GM18508 (cell line): ENCODE data around the gene NEUROD2.

Source experiments
- ATAC-seq: cut with Tn5 transposase; IDR thresholded peaks from one replicate; pipeline ENCODE4 v1.9.1; 2021; ENCODE audit warnings: moderate number of reproducible peaks; ENCODE audit not compliant: insufficient read depth, unreplicated experiment

NEUROD2 gene

GRCh38 chr17:39607851-39608130 is at the start of gene NEUROD2:
Gene NEUROD2 (minus strand): TSS chr17:39607920. CDS start chr17:39606599, 1,321 bp downstream.
- no peak for ATAC-seq

GRCh38 chr17:39655105-39655504 is 47.4 kb upstream of the NEUROD2 start:
- ATAC-seq: no peak

GRCh38 chr17:39653662-39654331 is 46.1 kb upstream of the NEUROD2 start:
- ATAC-seq: no peak

GRCh38 chr17:39653316-39653661 is 45.6 kb upstream of the NEUROD2 start:
- no peak for ATAC-seq

- ATAC-seq: no peak
Observed at GRCh38 chr17:39652587-39653315, 45.0 kb upstream of the NEUROD2 start.

- no peak for ATAC-seq
Observed at GRCh38 chr17:39651923-39652586, 44.3 kb upstream of the NEUROD2 start.

GRCh38 chr17:39650121-39650579 is 42.4 kb upstream of the NEUROD2 start:
- no peak for ATAC-seq

GRCh38 chr17:39648616-39649366 is 41.1 kb upstream of the NEUROD2 start:
- no peak for ATAC-seq

- no peak for ATAC-seq
Observed at GRCh38 chr17:39647256-39647655, 39.5 kb upstream of the NEUROD2 start.

- ATAC-seq: no peak
Observed at GRCh38 chr17:39643271-39643670, 35.6 kb upstream of the NEUROD2 start.

- no peak for ATAC-seq
Observed at GRCh38 chr17:39642291-39643074, 34.8 kb upstream of the NEUROD2 start.

GRCh38 chr17:39641883-39642282 is 34.2 kb upstream of the NEUROD2 start:
- ATAC-seq: no peak

GRCh38 chr17:39641097-39641496 is 33.4 kb upstream of the NEUROD2 start:
- no peak for ATAC-seq

GRCh38 chr17:39640591-39641031 is 32.9 kb upstream of the NEUROD2 start:
- no peak for ATAC-seq

- ATAC-seq: no peak
Observed at GRCh38 chr17:39639566-39640458, 32.1 kb upstream of the NEUROD2 start.

GRCh38 chr17:39639043-39639442 is 31.3 kb upstream of the NEUROD2 start:
- ATAC-seq: no peak

- no peak for ATAC-seq
Observed at GRCh38 chr17:39638317-39638716, 30.6 kb upstream of the NEUROD2 start.

- ATAC-seq: no peak
Observed at GRCh38 chr17:39636927-39637736, 29.4 kb upstream of the NEUROD2 start, which contains the start of gene STARD3. Gene STARD3 (plus strand): TSS chr17:39637144. CDS start chr17:39653532, 16,388 bp downstream.
